Ascending aorta (tissue), 2 donors: Measurements from ENCODE around the gene PLXNA2. TPM values are rescaled to one million over a fixed set of nuclear protein-coding genes. Genes with fewer than 3 reads are reported as not detected.

Source experiments
- DNase-seq, 2 donors: peaks; one replicate each; pipeline ENCODE4 v3.0.0-alpha.2; 2019; ENCODE audit warnings: low spot score in 2 of 2
- H3K27ac ChIP-seq, 2 donors: fragments of 200-600 bp; sonication (generic); one replicate each; pipeline ENCODE4 v1.5.1; 2016 to 2017; ENCODE audit warnings: mild to moderate bottlenecking in 1 of 2
- H3K27me3 ChIP-seq: fragments of 200-600 bp; sonication (generic); one replicate; pipeline ENCODE4 v1.5.1; 2017
- H3K36me3 ChIP-seq, 2 donors: fragments of 200-600 bp; sonication (generic); one replicate each; pipeline ENCODE4 v1.5.1; 2016
- H3K4me1 ChIP-seq, 2 donors: fragments of 200-600 bp; sonication (generic); one replicate each; pipeline ENCODE4 v1.5.1; 2016 to 2017; ENCODE audit warnings: mild to moderate bottlenecking in 1 of 2
- H3K4me3 ChIP-seq, 2 donors: fragments of 200-600 bp; sonication (generic); one replicate each; pipeline ENCODE4 v1.5.1; 2016 to 2017; ENCODE audit warnings: mild to moderate bottlenecking in 1 of 2
- H3K9me3 ChIP-seq, 2 donors: fragments of 200-600 bp; sonication (generic); one replicate each; pipeline ENCODE4 v1.5.1; 2016
- intact Hi-C: fragments of 100-400 bp; cut with DNase I; formaldehyde crosslinking; loops from one replicate; pipeline ENCODE4 v1.15.1; 2023
- total RNA-seq: library from RNA; depleted of rRNA; stranded (reverse); fragments of >200 nt; gene quantifications from one replicate; pipeline ENCODE4 v1.1.0, GENCODE V29; 2016
- TF ChIP-seq, protein P1 (sequence below), 3 experiments: fragments of 200-600 bp in 2 of 3; fragments of 450-650 bp in 1 of 3; sonication (generic) in 2 of 3; IDR thresholded peaks; one replicate each; pipeline ENCODE4 v1.5.1; 2016 to 2019; ENCODE audit warnings: antibody characterized with exemption in 3 of 3, mild to moderate bottlenecking in 1 of 3, moderate library complexity in 1 of 3

PLXNA2 gene
- total RNA-seq, 1 donor from 2014 or later = 33.0 TPM

DNA sequence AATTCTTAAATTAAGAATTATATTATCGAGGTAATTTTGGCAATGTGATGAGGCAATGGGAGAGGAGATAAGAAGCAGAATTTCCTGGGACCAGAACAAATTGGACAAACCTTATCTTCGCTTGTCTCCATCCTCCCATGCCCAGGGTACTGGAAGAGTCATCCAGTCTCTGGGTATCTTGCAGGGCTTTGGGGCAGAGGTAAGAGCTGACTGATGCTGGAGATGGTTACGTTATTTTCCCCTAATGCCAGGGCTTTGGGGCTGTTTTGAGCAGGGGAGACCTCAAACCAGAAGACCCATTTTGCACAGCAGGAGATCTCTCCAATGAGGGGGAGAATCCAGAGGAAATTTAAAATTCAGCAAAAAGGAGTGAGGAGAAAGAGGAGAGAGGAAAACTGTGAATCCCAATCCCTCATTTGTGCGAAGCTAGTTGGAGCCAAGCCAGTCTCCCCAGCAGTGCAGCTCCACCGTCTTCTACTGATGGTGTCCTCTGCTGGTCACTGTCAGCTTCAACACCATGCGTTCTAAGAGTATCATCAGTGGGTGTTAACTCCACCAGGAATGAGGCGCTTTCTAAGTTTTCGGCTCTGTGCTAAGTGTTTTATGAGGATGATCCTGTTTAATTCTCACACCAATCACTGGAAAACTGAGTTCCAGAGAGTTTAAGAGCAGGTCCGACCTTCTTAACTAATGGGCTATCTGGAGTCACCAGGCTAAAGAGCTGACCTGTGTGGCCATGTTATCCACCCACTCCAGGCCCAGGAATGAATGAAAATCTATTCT is 246.5 kb downstream of the PLXNA2 start:
- TF ChIP-seq, protein P1, sequence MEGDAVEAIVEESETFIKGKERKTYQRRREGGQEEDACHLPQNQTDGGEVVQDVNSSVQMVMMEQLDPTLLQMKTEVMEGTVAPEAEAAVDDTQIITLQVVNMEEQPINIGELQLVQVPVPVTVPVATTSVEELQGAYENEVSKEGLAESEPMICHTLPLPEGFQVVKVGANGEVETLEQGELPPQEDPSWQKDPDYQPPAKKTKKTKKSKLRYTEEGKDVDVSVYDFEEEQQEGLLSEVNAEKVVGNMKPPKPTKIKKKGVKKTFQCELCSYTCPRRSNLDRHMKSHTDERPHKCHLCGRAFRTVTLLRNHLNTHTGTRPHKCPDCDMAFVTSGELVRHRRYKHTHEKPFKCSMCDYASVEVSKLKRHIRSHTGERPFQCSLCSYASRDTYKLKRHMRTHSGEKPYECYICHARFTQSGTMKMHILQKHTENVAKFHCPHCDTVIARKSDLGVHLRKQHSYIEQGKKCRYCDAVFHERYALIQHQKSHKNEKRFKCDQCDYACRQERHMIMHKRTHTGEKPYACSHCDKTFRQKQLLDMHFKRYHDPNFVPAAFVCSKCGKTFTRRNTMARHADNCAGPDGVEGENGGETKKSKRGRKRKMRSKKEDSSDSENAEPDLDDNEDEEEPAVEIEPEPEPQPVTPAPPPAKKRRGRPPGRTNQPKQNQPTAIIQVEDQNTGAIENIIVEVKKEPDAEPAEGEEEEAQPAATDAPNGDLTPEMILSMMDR (IDR thresholded peaks at IDR 0.05) = peak in 2 of 3 experiments; percentile 72 to 79
- intact Hi-C loops = no loop called here
- no peaks in the 10 kb centered on the region for H3K36me3 ChIP-seq
- no peak overlapping the region for H3K4me3 ChIP-seq
- peak in 1 of 2 donors; percentile 79 for DNase-seq
- H3K27ac ChIP-seq = no peak overlapping the region
- H3K9me3 ChIP-seq = no peaks in the 10 kb centered on the region
- no peaks in the 10 kb centered on the region for H3K27me3 ChIP-seq
- H3K4me1 ChIP-seq = no peaks in the 10 kb centered on the region

DNA sequence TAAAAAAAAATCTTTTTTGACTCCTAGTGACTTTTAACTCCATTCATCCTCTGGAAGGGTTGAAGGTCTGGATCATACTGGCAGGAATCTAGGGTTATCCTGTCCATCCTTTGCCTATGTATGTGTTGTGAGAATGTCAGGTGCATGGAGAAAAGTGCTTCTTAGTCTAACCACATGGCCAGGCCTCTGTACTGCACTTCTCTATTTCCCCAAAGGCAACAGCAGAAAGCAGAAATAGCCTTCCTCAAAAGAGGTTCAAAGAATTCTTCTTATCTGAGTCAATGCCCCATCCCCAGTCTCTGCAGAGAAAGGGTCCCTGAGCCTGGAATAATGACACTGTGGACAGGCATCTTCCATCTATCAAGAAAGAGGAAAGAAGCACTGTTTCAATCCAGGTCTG is 247.5 kb downstream of the PLXNA2 start:
- H3K9me3 ChIP-seq = no peaks in the 10 kb centered on the region
- no peaks in the 10 kb centered on the region for H3K4me1 ChIP-seq
- no peak overlapping the region for H3K4me3 ChIP-seq
- TF ChIP-seq, protein P1 (IDR thresholded peaks at IDR 0.05) = no peak
- H3K27me3 ChIP-seq = no peaks in the 10 kb centered on the region
- intact Hi-C loops = no loop called here
- H3K27ac ChIP-seq = no peak overlapping the region
- no peak for DNase-seq
- H3K36me3 ChIP-seq = no peaks in the 10 kb centered on the region

DNA sequence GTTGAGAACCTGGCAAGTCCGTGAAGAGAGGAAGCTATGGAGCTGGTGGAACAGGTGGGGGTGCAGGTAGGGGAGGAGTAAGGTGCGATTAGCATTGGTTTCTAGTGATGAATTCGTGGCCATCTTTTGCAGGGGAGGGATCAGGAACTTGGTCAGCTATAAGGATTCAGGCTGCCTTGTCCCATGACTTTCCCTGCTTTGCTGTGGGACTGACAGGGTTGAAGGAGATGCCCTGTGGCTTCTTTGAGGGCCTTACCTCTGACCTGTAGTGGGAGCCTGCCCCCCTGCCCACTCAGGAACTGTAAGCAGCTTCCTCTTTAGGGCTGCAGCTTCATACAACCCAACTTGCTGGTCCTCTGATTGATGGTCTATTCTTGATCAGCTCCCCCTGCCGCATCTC is 248.6 kb downstream of the PLXNA2 start:
- DNase-seq = no peak
- H3K27me3 ChIP-seq = no peaks in the 10 kb centered on the region
- no peak overlapping the region for H3K27ac ChIP-seq
- H3K4me3 ChIP-seq = no peak overlapping the region
- no peaks in the 10 kb centered on the region for H3K9me3 ChIP-seq
- H3K36me3 ChIP-seq = no peaks in the 10 kb centered on the region
- intact Hi-C loops = no loop called here
- no peaks in the 10 kb centered on the region for H3K4me1 ChIP-seq
- TF ChIP-seq, protein P1 (IDR thresholded peaks at IDR 0.05) = no peak

DNA sequence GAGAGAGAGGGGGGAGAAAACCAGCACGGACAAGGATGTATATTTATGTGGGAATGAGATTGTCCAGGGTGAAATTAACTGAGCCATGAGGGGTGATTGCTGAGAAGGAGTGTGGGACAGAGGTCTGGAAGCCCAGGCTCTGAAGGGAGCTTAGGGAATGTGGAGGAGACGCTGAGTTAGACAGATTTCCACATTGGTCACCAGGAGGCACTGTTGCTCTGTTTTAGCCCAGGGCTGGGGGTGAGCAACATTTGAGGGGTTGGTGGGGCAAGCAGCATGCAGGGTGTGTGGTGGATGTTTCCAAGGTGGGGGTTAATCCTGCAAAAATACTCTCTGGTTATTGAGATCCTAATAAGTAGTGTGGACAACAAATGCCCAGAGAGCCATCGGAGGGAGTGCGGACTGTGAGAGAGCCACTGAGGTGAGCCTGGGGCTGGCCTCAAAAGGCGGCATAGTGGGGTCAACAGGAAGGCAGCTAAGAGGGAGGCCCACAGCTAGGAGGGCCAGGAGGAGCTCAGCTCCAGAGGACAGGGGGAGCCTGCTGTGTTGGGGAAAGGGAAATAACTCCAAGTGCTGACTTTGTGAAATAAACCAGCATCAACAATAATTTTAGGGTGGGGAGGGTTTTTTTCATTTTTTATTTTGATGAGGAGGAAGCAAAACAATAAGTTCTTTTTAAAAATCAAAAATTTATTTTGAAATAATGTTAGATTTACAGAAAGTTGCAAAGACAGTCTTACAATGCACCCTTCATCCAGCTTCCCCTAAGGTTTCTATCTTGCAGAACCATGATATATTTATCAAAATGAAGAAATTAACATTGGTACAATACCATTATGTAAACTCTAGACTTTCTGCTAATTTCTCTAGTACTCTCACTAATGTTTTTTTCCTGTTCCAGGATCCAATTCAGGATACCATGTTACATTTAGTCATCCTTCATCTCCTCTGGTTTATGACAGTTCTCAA is 250.4 kb downstream of the PLXNA2 start:
- TF ChIP-seq, protein P1 (IDR thresholded peaks at IDR 0.05) = peak in 2 of 3 experiments; percentile 9 to 18
- intact Hi-C loops = no loop called here
- DNase-seq = no peak
- Histone ChIP-seq H3K4me1 (no peaks in the 10 kb centered on the region), H3K4me3 (no peak overlapping the region), H3K9me3 (no peaks in the 10 kb centered on the region), H3K27me3 (no peaks in the 10 kb centered on the region), H3K27ac (no peak overlapping the region), H3K36me3 (no peaks in the 10 kb centered on the region)

DNA sequence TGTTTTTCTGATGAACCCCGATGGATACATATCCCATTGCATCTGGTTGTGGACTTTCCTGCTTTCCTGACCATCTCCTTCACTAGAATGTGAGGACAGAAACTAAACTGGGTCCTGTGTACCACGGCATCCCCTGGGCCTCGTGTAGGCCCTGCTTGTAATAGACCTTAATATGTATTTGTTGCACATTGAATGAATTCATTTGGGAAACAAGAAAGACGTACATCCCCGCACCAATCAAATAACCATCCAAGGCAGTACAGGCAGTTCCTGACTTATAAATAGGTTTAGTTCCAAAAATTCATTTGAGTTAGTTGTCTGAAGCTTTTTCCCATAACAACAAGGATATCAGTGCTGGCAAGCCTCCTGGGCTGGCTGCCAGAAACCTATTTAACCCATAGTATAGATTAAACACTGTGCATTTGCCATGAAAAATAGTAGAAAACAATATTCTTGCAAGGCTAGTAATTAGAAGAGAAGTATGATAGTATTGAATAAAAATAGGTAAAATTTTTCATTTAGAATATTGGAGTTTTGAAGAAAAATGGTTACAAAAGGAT is 251.4 kb downstream of the PLXNA2 start:
- Histone ChIP-seq H3K4me3 (no peak overlapping the region), H3K27ac (no peak overlapping the region), H3K9me3 (no peaks in the 10 kb centered on the region), H3K27me3 (no peaks in the 10 kb centered on the region), H3K4me1 (no peaks in the 10 kb centered on the region), H3K36me3 (no peaks in the 10 kb centered on the region)
- DNase-seq = no peak
- intact Hi-C loops = no loop called here
- TF ChIP-seq, protein P1 (IDR thresholded peaks at IDR 0.05) = no peak
